HTERT RPE-1 (cell line): Measurements from ENCODE around the gene ECT2.
"Not testable (repeated sequence)": the region's sequence is repeated elsewhere in the genome, so short reads cannot be mapped to it uniquely, and the experiment has no call there.

Source experiments
- in situ Hi-C: fragments of 300-500 bp; cut with MboI; formaldehyde crosslinking; loops from 4 replicates; pipeline ENCODE4 v1.14.3; 2020; ENCODE audit warnings: low sequenced_read_pairs

Gene ECT2

GRCh38 chr3:172735014-172735413 lies 15.5 kb upstream of the ECT2 start:
- in situ Hi-C loops: no loop called here

DNA sequence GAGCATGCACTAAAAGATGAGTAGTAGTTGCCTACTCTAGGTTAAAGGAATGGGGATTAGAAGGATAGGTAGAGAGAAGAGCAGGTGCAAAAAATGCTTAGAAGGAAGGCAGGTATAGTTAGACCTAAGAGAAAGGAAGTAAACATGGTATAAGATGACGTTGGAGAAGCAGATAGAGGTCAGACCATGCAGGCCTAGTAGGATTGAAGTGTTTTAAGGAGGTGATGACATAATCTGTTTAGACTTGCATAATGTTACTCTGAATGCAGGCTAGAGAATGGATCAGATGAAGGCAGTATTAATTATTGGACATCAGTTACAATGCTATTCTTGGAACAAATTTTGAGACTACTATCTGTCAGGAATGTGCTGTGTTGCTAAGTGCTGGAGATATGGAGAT lies 11.1 kb upstream of the ECT2 start:
- in situ Hi-C loops: no loop called here

- in situ Hi-C loops: no loop called here
Measured at GRCh38 chr3:172746475-172746874, 4.1 kb upstream of the ECT2 start.

- in situ Hi-C loops: no loop called here
Measured at GRCh38 chr3:172749230-172749965, 1.1 kb upstream of the ECT2 start.

- in situ Hi-C loops: no loop called here
Measured at GRCh38 chr3:172750069-172750367, 508 bp upstream of the ECT2 start.

DNA sequence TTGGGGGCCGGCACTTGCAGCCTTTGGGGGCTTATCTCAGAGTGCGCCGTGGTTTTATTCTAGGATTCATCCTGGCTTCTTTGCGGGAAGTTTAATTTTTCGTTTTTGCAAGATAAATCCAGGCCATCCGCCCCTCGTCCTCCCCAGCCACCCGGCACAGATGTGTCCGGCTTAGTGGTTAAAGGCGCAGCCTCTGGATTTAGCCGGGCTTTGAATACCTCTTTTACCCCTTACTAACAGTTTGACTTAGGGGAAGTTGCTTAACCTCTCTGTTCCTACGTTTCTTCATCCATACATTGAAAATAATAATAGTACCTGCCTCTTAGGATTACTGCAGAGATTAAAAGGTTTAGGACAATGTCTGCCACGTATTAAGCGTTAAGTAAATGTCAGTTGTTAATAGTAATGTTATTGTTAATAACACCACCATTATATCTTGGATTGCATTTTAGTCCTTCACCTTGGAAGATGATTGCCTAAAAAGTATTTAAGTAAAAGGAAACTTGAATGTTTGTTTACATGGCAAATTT lies 714 bp downstream of the ECT2 start:
- in situ Hi-C loops: no loop called here

- in situ Hi-C loops: no loop called here
Measured at GRCh38 chr3:172752651-172753050, 2.1 kb downstream of the ECT2 start.

GRCh38 chr3:172753125-172753524 lies 2.6 kb downstream of the ECT2 start:
- in situ Hi-C loops: no loop called here

- in situ Hi-C loops: not testable (repeated sequence)
Measured at GRCh38 chr3:172760416-172760815, 9.9 kb downstream of the ECT2 start.

GRCh38 chr3:172766241-172766640 lies 15.7 kb downstream of the ECT2 start:
- in situ Hi-C loops: no loop called here

- in situ Hi-C loops: no loop called here
Measured at GRCh38 chr3:172766718-172767405, 16.3 kb downstream of the ECT2 start.

GRCh38 chr3:172770382-172770781 lies 19.9 kb downstream of the ECT2 start:
- in situ Hi-C loops: no loop called here

DNA sequence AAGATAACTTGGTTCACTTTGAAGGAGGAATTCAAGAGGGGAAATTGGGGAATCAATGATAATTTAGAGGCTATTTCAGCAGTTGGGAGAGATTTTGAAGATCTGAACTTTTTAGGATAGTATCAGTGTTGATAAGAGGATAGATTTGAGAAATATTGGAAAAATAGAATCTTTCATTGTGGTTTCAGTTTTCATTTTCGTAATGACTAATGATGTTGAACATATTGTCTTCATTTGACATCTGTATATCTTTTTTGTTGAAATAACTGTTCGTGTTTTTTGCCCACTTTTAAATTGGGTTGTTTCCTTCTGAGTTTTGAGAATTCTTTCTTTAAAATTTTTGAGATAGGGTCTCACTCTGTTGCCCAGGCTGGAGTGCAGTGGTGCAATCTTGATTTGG lies 21.1 kb downstream of the ECT2 start:
- in situ Hi-C loops: no loop called here

- in situ Hi-C loops: no loop called here
Measured at GRCh38 chr3:172776049-172776717, 25.7 kb downstream of the ECT2 start.

DNA sequence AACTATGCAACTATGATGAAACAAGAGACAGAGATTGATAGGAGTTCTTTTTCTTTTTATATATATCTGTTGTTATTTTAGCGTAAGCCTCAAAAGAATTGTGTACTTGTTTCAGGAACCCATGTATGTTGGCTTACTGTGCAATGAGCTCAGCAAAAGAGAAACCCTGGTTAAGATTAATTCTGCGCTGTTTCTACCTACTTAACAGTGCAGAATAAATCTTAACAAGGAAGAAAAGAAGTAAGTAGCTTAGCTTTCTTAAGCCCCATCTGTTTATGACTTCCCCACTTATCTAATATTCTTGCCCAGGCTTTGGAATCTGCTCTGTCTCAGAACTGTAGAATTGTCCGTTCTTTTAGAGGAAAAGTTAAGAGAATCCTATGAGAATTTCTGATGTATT lies 27.4 kb downstream of the ECT2 start:
- in situ Hi-C loops: no loop called here

DNA sequence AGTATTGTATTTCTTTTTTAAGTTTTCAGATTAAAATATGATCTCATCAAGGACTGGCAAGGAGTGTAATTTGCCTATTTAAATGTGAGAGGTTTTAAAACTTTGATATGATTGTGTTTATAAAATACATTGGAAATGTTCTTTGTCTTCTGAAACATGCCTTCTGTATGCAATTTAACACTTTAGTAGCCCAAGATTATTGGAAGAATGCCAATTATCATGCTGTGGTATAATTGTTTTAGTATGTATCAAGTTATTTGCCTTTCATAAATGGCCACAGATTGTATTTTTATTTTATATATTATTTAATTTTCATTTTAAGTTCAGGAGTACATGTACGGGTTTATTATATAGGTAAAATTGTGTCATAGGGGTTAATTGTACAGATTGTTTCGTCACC lies 31.7 kb downstream of the ECT2 start:
- in situ Hi-C loops: no loop called here

- in situ Hi-C loops: no loop called here
Measured at GRCh38 chr3:172786036-172786435, 35.5 kb downstream of the ECT2 start.

DNA sequence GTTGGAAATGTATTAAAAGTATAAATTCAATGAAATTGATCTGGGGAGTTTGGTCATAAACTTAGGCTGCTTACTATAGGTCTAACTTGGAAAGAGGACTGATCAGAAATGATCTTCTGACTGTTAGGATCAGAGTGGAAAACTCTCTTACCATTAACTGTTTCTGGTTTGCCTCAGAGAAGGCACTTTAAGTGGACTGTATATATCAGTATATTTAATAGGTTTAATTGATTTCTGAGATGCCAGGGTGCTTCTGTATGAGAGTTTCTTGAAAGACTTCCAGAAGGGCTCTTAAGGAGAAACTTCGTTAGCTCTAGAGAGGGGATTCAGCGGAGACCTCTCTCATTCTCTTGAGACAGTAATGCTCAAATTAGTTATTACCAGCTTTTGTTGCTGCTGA lies 36.5 kb downstream of the ECT2 start:
- in situ Hi-C loops: no loop called here

DNA sequence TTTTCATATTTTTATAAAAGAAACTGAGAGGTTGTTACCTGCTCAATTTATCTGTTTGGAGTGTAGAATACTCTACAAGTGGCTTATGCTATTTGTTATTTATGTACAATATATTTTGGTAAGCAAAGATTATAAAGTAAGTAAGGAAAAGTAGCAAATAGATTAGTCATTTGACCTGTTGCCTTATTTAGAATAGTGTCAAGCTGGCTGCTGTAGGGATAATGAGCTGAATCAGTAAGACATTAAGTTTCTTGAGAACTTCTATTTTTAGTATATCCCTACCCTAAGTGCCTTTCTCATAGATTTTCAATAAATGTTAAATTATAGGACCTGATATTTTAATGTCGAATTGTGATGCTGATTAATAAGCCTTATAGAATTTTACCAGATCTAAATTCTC lies 37.2 kb downstream of the ECT2 start:
- in situ Hi-C loops: no loop called here

- in situ Hi-C loops: no loop called here
Measured at GRCh38 chr3:172799246-172799645, 48.7 kb downstream of the ECT2 start.

DNA sequence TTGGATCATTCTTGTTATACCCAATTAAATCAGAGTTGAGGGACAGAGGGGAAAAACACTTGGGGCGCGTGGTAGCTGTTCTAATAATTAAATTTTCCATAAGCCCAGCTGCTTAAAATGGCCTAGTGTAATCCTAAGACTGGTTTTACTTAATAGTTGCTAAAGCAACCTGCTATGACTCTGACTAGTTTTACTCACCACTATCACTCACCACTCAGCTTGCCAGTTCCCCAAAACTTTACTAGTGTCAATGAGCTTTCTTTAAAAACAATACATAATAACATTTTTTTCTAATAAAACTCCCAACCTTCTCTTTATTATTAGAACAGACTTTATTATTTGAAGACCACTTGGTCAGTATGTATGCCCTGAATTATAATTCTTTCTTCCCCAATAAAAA lies 49.6 kb downstream of the ECT2 start:
- in situ Hi-C loops: no loop called here

DNA sequence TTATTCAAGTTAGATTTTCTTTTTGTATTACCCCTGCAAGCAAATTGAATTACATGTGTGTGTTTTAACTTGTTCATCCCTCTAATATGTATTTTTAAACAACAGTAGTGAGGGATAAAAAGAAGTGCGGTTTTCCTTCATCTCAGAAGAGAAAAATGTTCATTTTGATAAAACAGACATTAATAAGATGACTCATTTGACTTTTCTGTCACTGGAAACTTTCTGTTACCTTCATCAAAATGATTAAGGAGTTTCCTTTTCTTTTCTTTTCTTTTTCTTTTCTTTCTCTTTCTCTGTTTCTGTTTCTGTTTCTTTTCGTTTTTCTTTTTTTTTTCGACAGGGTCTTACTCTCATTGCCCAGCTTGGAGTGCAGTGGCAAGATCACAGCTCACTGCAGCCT lies 53.0 kb downstream of the ECT2 start:
- in situ Hi-C loops: no loop called here
